GM19468 (cell line): Measurements from ENCODE around the gene CALCOCO2.

Experiments used
- ATAC-seq: cut with Tn5 transposase; IDR thresholded peaks from one replicate; pipeline ENCODE4 v1.9.1; 2021; ENCODE audit warnings: mild to moderate bottlenecking, moderate library complexity, moderate number of reproducible peaks; ENCODE audit not compliant: unreplicated experiment; ENCODE audit errors: extremely low read depth

The CALCOCO2 gene

DNA sequence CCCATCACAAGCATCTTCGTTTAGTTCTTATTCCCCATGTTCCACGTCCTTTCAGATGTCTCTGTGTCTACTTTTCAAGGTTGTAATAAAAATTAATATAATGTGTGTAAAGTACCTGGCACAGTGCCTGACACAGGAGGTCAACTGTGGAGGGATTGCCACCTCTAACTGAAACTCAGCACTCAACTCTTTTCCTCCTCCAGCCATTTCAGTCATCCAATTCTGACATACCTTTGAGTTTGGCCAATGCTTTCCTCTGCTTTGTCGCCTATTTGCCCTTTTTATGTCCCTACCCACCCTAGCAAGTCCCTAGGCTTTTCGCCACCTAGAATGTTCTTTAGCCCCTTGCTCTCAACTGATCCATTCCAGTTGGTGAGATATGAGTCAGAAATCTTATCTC, 78.9 kb downstream of the CALCOCO2 start:
- ATAC-seq = no peak

DNA sequence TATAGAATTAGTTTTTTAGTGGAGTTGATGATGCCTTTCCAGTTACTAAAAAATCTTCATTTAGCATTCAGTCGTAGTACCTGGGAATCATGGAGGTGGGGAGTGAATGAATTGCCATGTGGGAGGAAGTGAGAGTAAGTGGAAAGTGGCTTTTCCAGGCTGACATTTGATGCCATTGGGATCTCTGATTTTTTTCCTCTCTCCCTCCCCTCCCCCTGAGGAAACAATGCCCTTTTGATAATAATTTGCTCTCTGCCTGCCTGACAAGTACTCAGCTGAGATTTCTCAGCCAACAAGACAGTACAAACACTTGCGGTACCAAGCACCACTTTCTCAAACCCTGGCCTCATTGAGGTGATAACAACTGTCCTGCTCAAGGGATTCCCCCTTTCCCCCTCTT, 79.5 kb downstream of the CALCOCO2 start:
- no peak for ATAC-seq

DNA sequence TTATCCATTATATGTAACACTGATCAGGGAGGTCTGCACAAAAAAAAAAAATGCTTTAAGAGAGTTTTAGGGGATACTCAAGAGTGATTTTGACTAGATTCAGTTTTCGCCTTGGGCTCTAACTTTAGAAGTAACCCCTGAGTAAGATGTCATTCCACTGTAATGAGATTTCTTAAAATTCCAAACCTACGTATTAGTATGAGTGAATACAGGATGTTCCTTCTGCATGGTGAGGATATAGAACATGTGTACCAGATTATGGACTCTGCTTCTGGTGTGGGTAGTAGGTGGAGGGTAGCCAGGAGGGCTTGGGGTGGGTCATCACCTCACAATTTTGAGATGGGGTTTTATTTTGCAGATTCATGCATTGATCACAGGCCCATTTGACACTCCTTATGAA, 81.6 kb downstream of the CALCOCO2 start:
- ATAC-seq = no peak
